ENCODE measurements around the gene ABTB1.

The ABTB1 gene

GRCh38 chr3:127723011-127723567 lies 50.3 kb downstream of the ABTB1 start:
- no peak for DNase-seq

- DNase-seq = no peak
Measured at GRCh38 chr3:127726894-127727293, 54.1 kb downstream of the ABTB1 start.

GRCh38 chr3:127728417-127729015 lies 55.8 kb downstream of the ABTB1 start:
- DNase-seq = no peak

- peak; percentile 86 for DNase-seq
Measured at GRCh38 chr3:127729556-127730056, 56.9 kb downstream of the ABTB1 start.

GRCh38 chr3:127730171-127730570 lies 57.4 kb downstream of the ABTB1 start:
- DNase-seq = no peak

Data from GF-D8 (cell line).